Amygdala (tissue), 56 donors: ENCODE results near the gene ARHGAP26.
"Not testable (repeated sequence)": the region's sequence is repeated elsewhere in the genome, so short reads cannot be mapped to it uniquely, and the experiment has no call there.

Experiments
- DNase-seq, 56 donors: peaks; one replicate each; lab custom pipeline; 2025; lab: John Stamatoyannopoulos, UW

ARHGAP26 gene

DNA sequence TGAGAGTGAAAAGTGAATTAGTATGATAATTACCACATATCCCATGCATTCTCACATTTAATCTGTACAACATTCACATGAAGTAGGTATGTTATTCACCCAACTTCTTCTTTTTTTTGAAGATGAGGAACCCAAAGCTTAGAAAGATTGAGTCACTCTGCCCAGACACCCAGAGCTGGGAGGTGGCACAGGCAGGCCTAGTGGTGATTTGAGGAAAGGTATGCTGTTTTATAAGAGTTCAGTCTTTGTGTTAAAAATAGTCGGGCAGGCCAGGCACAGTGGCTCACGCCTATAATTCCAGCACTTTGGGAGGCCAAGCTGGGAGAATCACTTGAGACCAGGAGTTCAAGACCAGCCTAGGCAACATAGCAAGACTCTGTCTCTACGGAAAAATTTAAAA lies 348.0 kb downstream of the ARHGAP26 start:
- DNase-seq, result no peak

GRCh38 chr5:143118818-143119217 lies 348.6 kb downstream of the ARHGAP26 start:
- not testable (repeated sequence) for DNase-seq

GRCh38 chr5:143119291-143119769 lies 349.2 kb downstream of the ARHGAP26 start:
- DNase-seq, result no peak

DNA sequence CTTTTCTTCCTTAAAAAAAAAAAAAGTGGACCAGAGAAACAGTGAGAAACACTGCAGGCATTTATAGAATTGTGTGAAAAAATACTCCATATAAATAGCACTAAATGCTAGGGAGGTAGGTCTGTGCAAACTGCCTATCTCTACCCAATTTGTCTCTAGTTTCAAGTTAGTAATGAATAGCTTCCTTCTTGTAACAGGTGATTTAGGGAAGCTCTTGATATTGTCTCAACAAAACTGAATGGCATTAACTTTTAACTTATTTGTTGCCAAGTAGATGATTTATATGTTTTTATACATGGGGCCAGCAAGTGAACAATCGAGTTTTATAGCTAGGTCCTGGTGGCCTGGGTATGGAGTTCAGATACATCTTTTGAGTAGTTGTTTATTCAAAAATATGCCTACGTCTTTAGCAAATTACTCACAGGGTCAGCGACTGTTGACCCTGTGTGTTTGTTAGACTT lies 349.7 kb downstream of the ARHGAP26 start:
- no peak for DNase-seq

GRCh38 chr5:143120460-143121134 lies 350.4 kb downstream of the ARHGAP26 start:
- DNase-seq, result no peak

GRCh38 chr5:143121135-143121475 lies 350.9 kb downstream of the ARHGAP26 start:
- DNase-seq, result no peak

- no peak for DNase-seq
Observed at GRCh38 chr5:143124593-143124992, 354.4 kb downstream of the ARHGAP26 start.

- DNase-seq, result no peak
Observed at GRCh38 chr5:143126174-143127019, 356.2 kb downstream of the ARHGAP26 start.

DNA sequence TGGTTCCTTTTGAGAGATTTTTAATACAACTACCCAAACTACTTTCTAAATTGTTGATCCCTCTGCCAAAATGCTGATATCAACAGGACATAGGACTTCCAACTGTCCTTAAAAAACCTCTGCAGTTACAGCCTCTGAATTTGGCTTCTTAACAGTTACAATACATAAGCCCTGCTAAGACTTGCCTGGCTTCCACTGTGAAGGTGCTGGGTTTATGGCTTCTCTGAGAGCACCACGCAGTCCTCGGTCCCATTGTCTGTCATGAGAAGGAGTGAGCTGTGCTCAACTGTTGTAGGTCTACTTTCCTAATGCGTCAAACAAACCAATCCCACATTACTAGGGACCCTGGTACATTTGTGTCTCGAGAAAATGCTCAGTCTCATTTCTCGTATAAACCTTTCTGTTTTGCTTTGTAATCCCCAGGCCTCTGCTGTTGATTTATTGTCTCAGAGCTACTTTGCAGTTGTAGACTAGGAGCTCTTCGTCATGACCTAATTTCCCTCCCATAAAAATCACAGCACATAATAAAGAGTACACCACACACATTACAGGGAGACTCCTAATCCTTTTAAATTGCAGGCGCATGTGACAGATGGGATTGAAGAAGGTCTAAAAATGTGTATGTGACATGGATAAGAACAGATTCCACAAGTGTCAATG lies 358.4 kb downstream of the ARHGAP26 start:
- DNase-seq, result no peak

GRCh38 chr5:143129203-143129602 lies 359.0 kb downstream of the ARHGAP26 start:
- DNase-seq, result no peak

GRCh38 chr5:143129910-143130612 lies 359.9 kb downstream of the ARHGAP26 start:
- DNase-seq, result no peak

- no peak for DNase-seq
Observed at GRCh38 chr5:143130613-143131305, 360.6 kb downstream of the ARHGAP26 start.

- DNase-seq, result no peak
Observed at GRCh38 chr5:143131972-143132371, 361.8 kb downstream of the ARHGAP26 start.

- DNase-seq, result no peak
Observed at GRCh38 chr5:143132739-143133138, 362.6 kb downstream of the ARHGAP26 start.

GRCh38 chr5:143133721-143134120 lies 363.5 kb downstream of the ARHGAP26 start:
- no peak for DNase-seq

GRCh38 chr5:143134269-143134668 lies 364.1 kb downstream of the ARHGAP26 start:
- no peak for DNase-seq

- DNase-seq, result no peak
Observed at GRCh38 chr5:143134900-143135299, 364.7 kb downstream of the ARHGAP26 start.

DNA sequence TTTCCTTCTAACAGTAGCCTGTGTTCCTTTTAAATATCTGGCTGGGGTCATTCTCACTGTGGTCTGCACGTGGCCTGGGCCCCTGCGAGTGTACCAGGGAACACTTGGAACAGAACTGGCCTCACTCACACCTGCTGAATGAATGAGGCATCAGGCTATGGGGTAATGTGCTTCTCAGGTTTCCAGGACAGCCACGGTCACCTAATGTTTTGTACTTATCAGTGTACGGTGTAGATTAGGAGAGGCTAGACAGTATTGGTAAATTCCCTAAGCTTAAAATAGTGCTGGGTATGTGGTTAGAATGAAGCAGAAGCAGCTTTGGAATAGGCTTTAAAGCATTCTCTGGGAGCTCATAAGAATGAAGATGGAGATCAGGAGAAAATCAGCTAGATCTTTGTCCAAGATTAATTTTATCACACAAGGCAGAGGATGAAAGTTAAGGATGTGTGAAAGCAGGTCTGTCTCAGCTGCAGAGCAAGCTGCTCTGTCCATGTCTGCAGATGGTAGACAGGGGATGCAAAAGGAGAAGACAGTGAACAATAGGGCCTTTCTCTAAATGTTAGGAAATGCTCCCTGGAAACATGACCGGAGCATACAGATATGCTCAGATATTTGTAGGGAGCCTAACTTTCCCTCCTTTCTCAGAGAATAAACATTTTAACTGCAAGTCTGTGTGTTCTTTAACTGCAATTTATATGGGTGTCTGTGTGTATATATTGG lies 365.8 kb downstream of the ARHGAP26 start:
- no peak for DNase-seq

DNA sequence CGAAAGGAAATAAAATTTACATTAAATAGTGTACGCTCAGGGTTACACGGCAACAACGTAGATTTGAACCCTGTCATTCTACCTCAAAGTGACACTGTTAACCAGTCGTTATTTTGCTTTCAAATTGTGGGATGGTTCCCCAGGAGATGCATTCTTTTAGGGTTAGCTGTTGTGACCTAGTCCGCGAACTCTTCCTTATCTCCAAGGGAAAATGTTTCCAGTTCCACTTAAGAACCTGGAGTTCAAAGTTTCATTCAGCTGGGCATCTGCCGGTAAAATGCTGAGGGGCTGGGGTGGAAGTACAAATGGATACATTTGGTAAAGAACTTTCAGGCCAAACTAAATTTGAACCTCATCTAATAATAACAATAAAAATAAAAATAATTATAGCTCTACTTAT lies 368.7 kb downstream of the ARHGAP26 start:
- DNase-seq, result no peak
